Caco-2 (cell line): ENCODE measurements around the gene CEP55. TPM values are rescaled to one million over a fixed set of nuclear protein-coding genes. Genes with fewer than 3 reads are reported as not detected.

Source experiments
- BruUV-seq: library from RNA; stranded (reverse); fragments of 400-500 nt; replicated peaks from 2 replicates; lab custom pipeline; 2021; lab: Mats Ljungman, UMichigan
- CTCF ChIA-PET: fragments of 300-600 bp; sonication (Branson Sonifier 250); formaldehyde crosslinking; loops from one replicate; lab custom pipeline; 2022; ENCODE audit warnings: antibody characterized with exemption; lab: Charles Lee
- POLR2A ChIA-PET: fragments of 300-600 bp; sonication (Branson Sonifier 250); formaldehyde crosslinking; loops from one replicate; lab custom pipeline; 2022; ENCODE audit warnings: antibody characterized with exemption; lab: Charles Lee
- DNase-seq, 2 experiments: peaks; one replicate each; pipeline versions ENCODE4 v3.0.0 to v3.0.0-alpha.2; 2020 to 2022
- H3K27me3 ChIP-seq: replicated peaks from 2 replicates; pipeline ENCODE4 v1.6.0; 2011; ENCODE audit warnings: low read length; ENCODE audit not compliant: control insufficient read depth, insufficient read depth
- H3K36me3 ChIP-seq: 2 replicates; pipeline ENCODE4 v1.5.1; 2011; ENCODE audit warnings: low read length; ENCODE audit not compliant: control insufficient read depth, insufficient read depth
- H3K4me1 ChIP-seq: fragments of 250-450 bp; sonication (Bioruptor Pico); 2 replicates; pipeline ENCODE4 v1.5.1; 2020; ENCODE audit warnings: mild to moderate bottlenecking
- H3K4me3 ChIP-seq: 2 replicates; pipeline ENCODE4 v1.5.1; 2011; ENCODE audit warnings: low read depth, mild to moderate bottlenecking, control low read depth, low read length
- H3K9me3 ChIP-seq: fragments of 250-450 bp; sonication (Bioruptor Pico); 2 replicates; pipeline ENCODE4 v1.5.1; 2020; ENCODE audit warnings: mild to moderate bottlenecking, moderate library complexity
- H3K27ac Mint-ChIP-seq: one replicate; pipeline ENCODE4 v1.8.0; 2022; ENCODE audit warnings: mixed read lengths; ENCODE audit not compliant: unreplicated experiment
- H3K27me3 Mint-ChIP-seq: one replicate; pipeline ENCODE4 v1.8.0; 2022; ENCODE audit warnings: mixed read lengths; ENCODE audit not compliant: insufficient read depth, unreplicated experiment
- H3K36me3 Mint-ChIP-seq: one replicate; pipeline ENCODE4 v1.8.0; 2022; ENCODE audit warnings: mild to moderate bottlenecking, mixed read lengths; ENCODE audit not compliant: insufficient read depth, unreplicated experiment
- H3K4me1 Mint-ChIP-seq: one replicate; pipeline ENCODE4 v1.8.0; 2022; ENCODE audit warnings: low read depth, mixed read lengths; ENCODE audit not compliant: unreplicated experiment
- H3K4me3 Mint-ChIP-seq: one replicate; pipeline ENCODE4 v1.8.0; 2022; ENCODE audit warnings: mild to moderate bottlenecking, moderate library complexity, mixed read lengths; ENCODE audit not compliant: unreplicated experiment
- H3K9me3 Mint-ChIP-seq: one replicate; pipeline ENCODE4 v1.8.0; 2022; ENCODE audit warnings: mixed read lengths; ENCODE audit not compliant: unreplicated experiment
- CTCF ChIP-seq, 2 experiments: fragments of 200-600 bp in 1 of 2; IDR thresholded peaks; 1 replicate in 1 of 2; 2 replicates in 1 of 2; pipeline versions ENCODE4 v1.5.1 to v1.8.0; 2011 to 2022; ENCODE audit warnings: antibody characterized with exemption in 1 of 2, control low read depth in 1 of 2, inconsistent platforms in 1 of 2, low read depth in 1 of 2, low read length in 1 of 2, mild to moderate bottlenecking in 1 of 2, moderate library complexity in 1 of 2; ENCODE audit not compliant: insufficient read depth in 1 of 2, severe bottlenecking in 1 of 2, unreplicated experiment in 1 of 2
- intact Hi-C: fragments of 100-400 bp; cut with micrococcal nuclease; formaldehyde crosslinking; loops from one replicate; pipeline ENCODE4 v1.10.0; 2022; ENCODE audit not compliant: unreplicated experiment
- total RNA-seq: library from RNA; stranded (reverse); gene quantifications from 2 replicates; pipeline ENCODE4 v1.2.3, GENCODE V29; 2022

CEP55 gene
- total RNA-seq, 1 experiment from 2014 or later = 65.3 TPM

- H3K4me1 ChIP-seq = peaks cover 8% of the 10 kb centered on the region; the same call in 1 of the 2 replicates
- peaks cover 15% of the 10 kb centered on the region for H3K4me1 Mint-ChIP-seq
- no TSS peak for BruUV-seq
- intact Hi-C loops = loop anchor here (10.0 kb wide), 1 partner anchor 255 kb away; no protein-coding TSS in a partner anchor
- no peak for TF ChIP-seq CTCF (IDR thresholded peaks at IDR 0.05; ENCODE audit: insufficient read depth in 1 of 2, low read depth in 1 of 2, low read length in 1 of 2, severe bottlenecking in 1 of 2, unreplicated experiment in 1 of 2)
- no peak for DNase-seq
- no peaks in the 10 kb centered on the region for H3K9me3 Mint-ChIP-seq
- H3K4me3 Mint-ChIP-seq = no peak overlapping the region
- no peaks in the 10 kb centered on the region for H3K36me3 Mint-ChIP-seq
- H3K36me3 ChIP-seq = no peaks in the 10 kb centered on the region
- CTCF ChIA-PET = no interaction called here
- H3K27ac Mint-ChIP-seq = no peak overlapping the region
- H3K9me3 ChIP-seq = 0 out of 2 replicates have a peak, but pooled peaks cover 10% of the 10 kb centered on the region
- no peaks in the 10 kb centered on the region for H3K27me3 ChIP-seq
- H3K4me3 ChIP-seq = no peak overlapping the region
- H3K27me3 Mint-ChIP-seq = no peaks in the 10 kb centered on the region
- POLR2A ChIA-PET = no interaction called here
Measured at GRCh38 chr10:93559490-93559889, 63.1 kb downstream of the CEP55 start.

- Mint-ChIP-seq H3K27me3 (no peaks in the 10 kb centered on the region), H3K27ac (no peak overlapping the region), H3K4me1 (peaks cover 8% of the 10 kb centered on the region), H3K9me3 (no peaks in the 10 kb centered on the region), H3K4me3 (no peak overlapping the region), H3K36me3 (no peaks in the 10 kb centered on the region)
- ChIA-PET POLR2A (no interaction called here), CTCF (no interaction called here)
- H3K9me3 ChIP-seq = 0 out of 2 replicates have a peak, but pooled peaks cover 10% of the 10 kb centered on the region
- no peak for TF ChIP-seq CTCF (IDR thresholded peaks at IDR 0.05; ENCODE audit: insufficient read depth in 1 of 2, low read depth in 1 of 2, low read length in 1 of 2, severe bottlenecking in 1 of 2, unreplicated experiment in 1 of 2)
- intact Hi-C loops = no loop called here
- no peak for DNase-seq
- no TSS peak for BruUV-seq
- no peak overlapping the region for H3K4me3 ChIP-seq
- no peaks in the 10 kb centered on the region for H3K36me3 ChIP-seq
- H3K4me1 ChIP-seq = peaks cover 2% of the 10 kb centered on the region; the same call in 1 of the 2 replicates
- H3K27me3 ChIP-seq = no peaks in the 10 kb centered on the region
Measured at GRCh38 chr10:93560541-93560940, 64.1 kb downstream of the CEP55 start.

- Histone ChIP-seq H3K4me3 (no peak overlapping the region), H3K4me1 (peaks cover 18% of the 10 kb centered on the region), H3K9me3 (no peaks in the 10 kb centered on the region), H3K27me3 (no peaks in the 10 kb centered on the region), H3K36me3 (no peaks in the 10 kb centered on the region)
- CTCF ChIA-PET = no interaction called here
- Mint-ChIP-seq H3K4me3 (peak overlapping the region; percentile 42), H3K36me3 (no peaks in the 10 kb centered on the region), H3K4me1 (peaks cover 8% of the 10 kb centered on the region), H3K9me3 (no peaks in the 10 kb centered on the region), H3K27me3 (no peaks in the 10 kb centered on the region), H3K27ac (no peak overlapping the region)
- no peak for TF ChIP-seq CTCF (IDR thresholded peaks at IDR 0.05; ENCODE audit: insufficient read depth in 1 of 2, low read depth in 1 of 2, low read length in 1 of 2, severe bottlenecking in 1 of 2, unreplicated experiment in 1 of 2)
- BruUV-seq = no TSS peak
- intact Hi-C loops = no loop called here
- POLR2A ChIA-PET = no interaction called here
- no peak for DNase-seq
Measured at GRCh38 chr10:93565446-93565845, 69.0 kb downstream of the CEP55 start.
